GM06990 (cell line): ENCODE data around the gene ZFAND3.

Experiments
- DNase-seq: peaks from one replicate; pipeline ENCODE4 v3.0.0-alpha.2; 2011; ENCODE audit not compliant: insufficient read length; ENCODE audit errors: extremely low read depth
- H3K27me3 ChIP-seq: replicated peaks from 2 replicates; pipeline ENCODE4 v1.6.0; 2011; ENCODE audit warnings: low read length; ENCODE audit not compliant: control insufficient read depth, insufficient read depth
- H3K36me3 ChIP-seq: 2 replicates; pipeline ENCODE4 v1.5.1; 2011; ENCODE audit warnings: low read length; ENCODE audit not compliant: control insufficient read depth, insufficient read depth
- H3K4me3 ChIP-seq: replicated peaks from 2 replicates; pipeline ENCODE4 v1.5.1; 2011; ENCODE audit warnings: low read depth, mild to moderate bottlenecking, control low read depth, low read length
- CTCF ChIP-seq: IDR thresholded peaks from 2 replicates; pipeline ENCODE4 v1.5.1; 2011; ENCODE audit warnings: low read length, control low read depth, mild to moderate bottlenecking, inconsistent platforms; ENCODE audit not compliant: insufficient read depth, poor library complexity, severe bottlenecking

Gene ZFAND3

GRCh38 chr6:38001386-38001785, 181.9 kb downstream of the ZFAND3 start:
- DNase-seq, result no peak
- Histone ChIP-seq H3K27me3 (no peaks in the 10 kb centered on the region), H3K36me3 (no peaks in the 10 kb centered on the region), H3K4me3 (no peak overlapping the region)
- no peak for TF ChIP-seq CTCF

GRCh38 chr6:38004908-38005307, 185.4 kb downstream of the ZFAND3 start:
- DNase-seq, result no peak
- H3K36me3 ChIP-seq, result no peaks in the 10 kb centered on the region
- no peak overlapping the region for H3K4me3 ChIP-seq
- TF ChIP-seq CTCF, result no peak
- no peaks in the 10 kb centered on the region for H3K27me3 ChIP-seq

GRCh38 chr6:38011937-38012336, 192.4 kb downstream of the ZFAND3 start:
- DNase-seq, result no peak
- no peak for TF ChIP-seq CTCF
- no peak overlapping the region for H3K4me3 ChIP-seq
- no peaks in the 10 kb centered on the region for H3K27me3 ChIP-seq
- no peaks in the 10 kb centered on the region for H3K36me3 ChIP-seq

GRCh38 chr6:38012573-38012972, 193.0 kb downstream of the ZFAND3 start:
- peak; percentile 73 for TF ChIP-seq CTCF
- no peak overlapping the region for H3K4me3 ChIP-seq
- no peak for DNase-seq

GRCh38 chr6:38015341-38015740, 195.8 kb downstream of the ZFAND3 start:
- Histone ChIP-seq H3K27me3 (no peaks in the 10 kb centered on the region), H3K4me3 (no peak overlapping the region), H3K36me3 (no peaks in the 10 kb centered on the region)
- DNase-seq, result no peak
- no peak for TF ChIP-seq CTCF

More at GRCh38 chr6:38012573-38012972, 193.0 kb downstream of the ZFAND3 start:
- Histone ChIP-seq H3K27me3 (no peaks in the 10 kb centered on the region), H3K36me3 (no peaks in the 10 kb centered on the region)

GRCh38 chr6:38016824-38017223, 197.3 kb downstream of the ZFAND3 start:
- TF ChIP-seq CTCF, result no peak
- no peaks in the 10 kb centered on the region for H3K27me3 ChIP-seq
- DNase-seq, result no peak
- H3K4me3 ChIP-seq, result no peak overlapping the region
- no peaks in the 10 kb centered on the region for H3K36me3 ChIP-seq
